Tracheal epithelial cell (primary cell): ENCODE results near the gene DVL1. TPM values are rescaled to one million over a fixed set of nuclear protein-coding genes. Genes with fewer than 3 reads are reported as not detected.

Experiments used
- total RNA-seq: library from RNA; depleted of rRNA; stranded (reverse); fragments of >200 nt; gene quantifications from 2 replicates; pipeline ENCODE4 v1.2.1, GENCODE V29; 2014

DVL1 gene
- 262 and 265 TPM in 2 replicates for total RNA-seq

DNA sequence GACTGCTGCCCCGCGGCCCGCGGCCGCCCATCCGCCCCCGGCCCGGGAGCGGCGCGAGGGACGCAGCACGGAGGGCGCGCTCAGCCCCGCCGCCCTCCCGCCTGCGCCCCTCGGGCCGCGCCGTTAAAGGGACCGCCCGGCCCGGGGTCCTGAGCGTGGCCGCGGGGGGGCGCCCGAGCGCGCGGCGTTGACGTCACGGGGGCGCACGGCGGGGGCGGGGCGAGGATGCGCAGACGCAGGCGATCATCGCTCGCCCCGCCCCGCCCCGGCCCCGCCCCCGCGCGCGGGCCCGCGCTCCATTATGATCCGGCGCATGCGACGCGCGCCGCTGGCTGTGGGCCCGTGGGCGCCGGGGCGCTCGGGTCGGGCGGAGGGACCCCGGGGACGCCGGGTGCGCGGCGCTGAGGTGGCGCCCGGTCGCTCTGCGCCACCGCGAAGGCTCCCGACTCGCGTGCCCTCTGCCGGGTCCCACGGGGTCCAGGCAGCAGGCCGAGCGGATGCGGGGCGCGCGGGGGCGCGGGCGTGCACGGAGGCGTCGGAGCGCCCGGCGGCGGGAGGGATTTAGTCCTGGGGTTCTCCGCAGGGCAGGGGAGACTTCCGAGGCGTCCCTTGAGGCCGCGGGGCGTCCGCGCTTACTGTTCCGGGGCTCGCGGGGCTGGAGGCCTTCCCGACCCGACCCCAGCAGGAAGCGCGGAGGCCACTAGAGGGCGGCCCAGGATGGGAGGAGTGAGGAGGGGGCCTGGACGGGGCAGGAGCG lies at the start of gene DVL1:
Gene DVL1 (minus strand): TSS at position 163 of the 757 bp plus-strand sequence. CDS start 353 bp downstream, outside the sequence.

DNA sequence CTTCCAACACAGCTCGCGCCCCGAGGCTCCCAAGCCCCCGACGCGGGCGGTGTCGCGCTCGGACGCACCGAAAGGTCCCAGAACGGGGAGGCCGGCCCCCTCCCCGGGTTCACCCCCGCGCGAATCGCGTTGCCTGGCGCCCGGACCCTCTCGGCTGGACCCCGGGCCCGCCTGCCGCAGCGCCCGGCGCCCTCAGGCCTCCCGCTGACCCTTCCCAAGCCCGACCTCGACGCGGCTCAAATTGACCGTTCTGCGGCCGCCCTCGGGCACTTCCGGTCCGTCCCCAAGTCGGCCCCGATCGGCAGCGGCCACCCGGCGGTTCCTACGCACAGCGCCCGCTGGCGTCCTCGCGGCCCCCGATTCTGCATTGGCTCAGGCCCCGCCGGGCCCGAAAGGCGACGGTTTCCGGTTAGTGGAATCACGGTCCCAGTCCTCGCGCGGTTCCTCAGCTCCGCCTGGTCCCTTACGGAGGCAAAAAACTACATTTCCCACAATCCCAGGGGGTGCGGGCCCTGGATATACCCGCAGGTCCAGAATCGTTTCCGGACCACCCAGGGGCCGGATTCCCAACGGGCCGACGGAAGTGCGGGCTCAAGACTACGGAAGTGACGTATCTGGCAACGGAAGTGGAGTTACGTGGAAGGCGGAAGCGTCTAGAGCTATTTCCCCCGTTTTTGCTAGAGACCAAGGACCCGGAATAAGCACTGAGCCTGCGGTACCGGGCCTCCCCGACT lies 25.9 kb upstream of the DVL1 start, which contains the start of gene AURKAIP1:
Gene AURKAIP1 (minus strand): TSS at position 279 of the 734 bp plus-strand sequence. CDS start 451 bp downstream, outside the sequence.

DNA sequence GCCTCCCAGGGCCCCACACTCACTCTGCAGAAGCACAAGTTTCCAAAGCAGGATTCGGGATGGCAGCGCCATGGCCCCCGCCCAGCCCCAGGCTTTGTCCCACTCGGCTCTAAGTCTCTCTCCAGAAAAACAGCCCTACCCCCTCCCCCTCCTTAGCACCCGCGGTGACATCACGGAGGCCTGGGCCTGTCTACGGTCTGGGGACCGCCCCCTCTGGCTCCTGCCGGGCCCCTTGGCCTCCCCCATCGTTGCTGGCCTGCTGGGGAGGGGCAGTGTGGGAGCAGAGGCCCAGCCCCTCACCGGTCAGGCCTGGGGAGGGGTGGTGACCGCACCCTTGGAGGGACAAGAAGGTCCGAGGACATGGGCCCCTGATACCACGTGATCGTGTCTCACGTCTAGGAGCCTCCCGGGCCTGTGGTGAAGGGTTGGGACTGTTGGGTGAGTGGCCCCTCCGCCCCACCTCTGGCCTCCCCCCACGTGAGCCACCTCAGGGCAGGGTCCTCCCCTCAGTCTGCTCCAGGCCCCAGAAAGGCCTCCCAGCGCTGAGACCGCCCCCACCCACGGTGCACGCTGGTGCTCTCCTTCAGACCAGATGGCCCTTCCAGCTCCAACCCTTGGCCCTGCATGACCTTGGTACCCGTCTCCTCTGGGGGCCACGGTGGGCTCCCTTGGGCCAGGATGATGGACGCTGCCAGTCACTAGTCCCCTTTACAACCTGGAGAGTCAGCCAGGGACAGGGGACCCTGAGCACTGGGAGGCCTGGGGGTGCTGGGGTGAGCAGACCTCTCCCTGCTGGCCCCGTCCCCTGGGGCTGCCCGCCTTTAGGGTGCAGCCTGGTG lies 9.4 kb upstream of the DVL1 start, which contains the start of gene MXRA8:
Gene MXRA8 (minus strand): TSS at position 123 of the 839 bp plus-strand sequence. CDS start 51 bp downstream, at position 72.

DNA sequence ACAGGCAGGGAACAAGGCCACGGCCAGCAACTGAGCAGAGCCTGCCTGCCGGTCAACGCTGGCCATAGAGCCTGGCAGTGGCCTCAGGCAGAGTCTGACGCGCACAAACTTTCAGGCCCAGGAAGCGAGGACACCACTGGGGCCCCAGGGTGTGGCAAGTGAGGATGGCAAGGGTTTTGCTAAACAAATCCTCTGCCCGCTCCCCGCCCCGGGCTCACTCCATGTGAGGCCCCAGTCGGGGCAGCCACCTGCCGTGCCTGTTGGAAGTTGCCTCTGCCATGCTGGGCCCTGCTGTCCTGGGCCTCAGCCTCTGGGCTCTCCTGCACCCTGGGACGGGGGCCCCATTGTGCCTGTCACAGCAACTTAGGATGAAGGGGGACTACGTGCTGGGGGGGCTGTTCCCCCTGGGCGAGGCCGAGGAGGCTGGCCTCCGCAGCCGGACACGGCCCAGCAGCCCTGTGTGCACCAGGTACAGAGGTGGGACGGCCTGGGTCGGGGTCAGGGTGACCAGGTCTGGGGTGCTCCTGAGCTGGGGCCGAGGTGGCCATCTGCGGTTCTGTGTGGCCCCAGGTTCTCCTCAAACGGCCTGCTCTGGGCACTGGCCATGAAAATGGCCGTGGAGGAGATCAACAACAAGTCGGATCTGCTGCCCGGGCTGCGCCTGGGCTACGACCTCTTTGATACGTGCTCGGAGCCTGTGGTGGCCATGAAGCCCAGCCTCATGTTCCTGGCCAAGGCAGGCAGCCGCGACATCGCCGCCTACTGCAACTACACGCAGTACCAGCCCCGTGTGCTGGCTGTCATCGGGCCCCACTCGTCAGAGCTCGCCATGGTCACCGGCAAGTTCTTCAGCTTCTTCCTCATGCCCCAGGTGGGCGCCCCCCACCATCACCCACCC lies 17.9 kb downstream of the DVL1 start, which contains the start of gene TAS1R3:
Gene TAS1R3 (plus strand): TSS at position 213 of the 898 bp plus-strand sequence. CDS start 66 bp downstream, at position 279.

DNA sequence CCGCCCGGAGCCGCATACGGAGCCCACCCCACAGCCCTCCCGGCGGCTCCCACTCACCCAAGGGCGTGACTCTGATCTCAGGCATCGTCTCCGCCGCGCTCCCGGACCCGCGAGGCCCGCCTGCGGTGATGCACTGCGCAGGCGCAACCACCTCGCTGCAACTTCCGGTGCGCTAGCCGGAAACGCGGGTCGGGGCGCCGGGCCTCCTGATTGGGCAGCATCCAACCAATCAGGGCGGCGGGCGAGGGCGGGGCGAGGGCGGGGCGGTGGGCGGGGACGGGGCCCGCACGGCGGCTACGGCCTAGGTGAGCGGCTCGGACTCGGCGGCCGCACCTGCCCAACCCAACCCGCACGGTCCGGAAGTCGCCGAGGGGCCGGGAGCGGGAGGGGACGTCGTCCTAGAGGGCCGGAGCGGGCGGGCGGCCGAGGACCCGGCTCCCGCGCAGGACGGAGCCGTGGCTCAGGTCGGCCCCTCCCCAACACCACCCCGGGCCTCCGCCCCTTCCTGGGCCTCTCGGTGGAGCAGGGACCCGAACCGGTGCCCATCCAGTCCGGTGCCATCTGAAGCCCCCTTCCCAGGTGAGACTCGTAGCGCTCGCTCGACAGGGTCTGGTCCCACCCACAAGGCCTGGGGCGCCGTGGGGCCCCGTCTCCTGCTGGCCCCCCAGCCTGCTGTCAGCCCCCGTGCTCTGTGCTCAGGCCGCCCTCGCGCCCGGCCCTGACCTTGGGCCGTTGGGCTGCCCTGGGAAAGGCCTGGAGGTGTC lies 24.5 kb downstream of the DVL1 start, which contains the start of the genes CPTP and INTS11:
Gene CPTP (plus strand): TSS at position 279 of the 764 bp plus-strand sequence. CDS start 2,109 bp downstream, outside the sequence.
Gene INTS11 (minus strand): TSS at position 137 of the 764 bp plus-strand sequence. CDS start 52 bp downstream, at position 85.

DNA sequence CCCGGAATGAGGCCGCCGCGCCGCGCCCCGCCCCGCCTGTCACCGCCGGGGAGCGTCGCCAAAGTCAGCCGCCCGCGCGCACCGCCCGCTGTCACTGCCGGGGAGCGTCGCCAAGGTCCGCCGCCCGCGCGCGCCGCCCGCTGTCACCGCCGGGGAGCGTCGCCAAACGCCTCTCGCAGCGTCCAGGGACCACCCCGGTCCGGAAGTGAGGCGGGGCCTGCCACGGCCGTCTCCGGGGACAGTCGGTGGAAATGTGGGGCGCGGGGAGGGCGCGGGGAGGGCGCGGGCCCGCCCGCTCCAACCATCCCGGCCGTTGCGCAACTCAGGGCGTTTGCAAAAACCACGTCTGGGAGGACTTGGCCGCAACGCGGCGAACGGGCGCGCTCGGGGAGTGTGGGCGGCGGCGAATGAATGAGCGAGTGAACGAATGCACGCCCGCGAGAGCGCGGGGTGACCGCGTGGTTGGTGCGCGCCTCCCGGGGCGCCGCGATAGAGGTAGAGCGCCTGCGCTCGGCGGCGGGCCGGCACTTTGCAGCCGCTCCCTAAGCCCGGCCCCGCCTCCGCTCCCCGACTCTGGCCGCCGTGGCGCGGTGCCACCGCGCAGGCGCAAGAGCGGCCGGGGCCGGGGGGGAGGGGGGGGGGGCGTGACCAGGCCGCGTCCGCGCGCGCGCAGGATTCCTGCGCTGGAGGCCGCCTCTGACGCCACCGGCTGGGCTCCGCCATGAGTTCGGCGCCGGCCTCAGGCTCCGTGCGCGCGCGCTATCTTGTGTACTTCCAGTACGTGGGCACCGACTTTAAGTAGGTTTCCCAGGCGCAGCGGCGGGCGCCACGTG lies 41.1 kb downstream of the DVL1 start, which contains the start of the genes ACAP3 and PUSL1:
Gene ACAP3 (minus strand): TSS at position 8 of the 833 bp plus-strand sequence. CDS start 115 bp downstream, outside the sequence.
Gene PUSL1 (plus strand): TSS at position 675 of the 833 bp plus-strand sequence. CDS start 47 bp downstream, at position 722.

Other genes starting within 250 kb of the DVL1 start
- 8.0 and 10.2 TPM in 2 replicates for gene C1orf159, start 233.3 kb downstream of the DVL1 start, total RNA-seq
- gene TTLL10, start 175.5 kb downstream of the DVL1 start, total RNA-seq = not detected in 2 replicates
- 0.64 and 1.9 TPM in 2 replicates for gene TNFRSF18, start 142.8 kb downstream of the DVL1 start, total RNA-seq
- not detected in 2 replicates for gene TNFRSF4, start 135.3 kb downstream of the DVL1 start, total RNA-seq
- gene SDF4, start 117.4 kb downstream of the DVL1 start, total RNA-seq = 73.1 and 76.6 TPM in 2 replicates
- 28.8 and 37.8 TPM in 2 replicates for gene B3GALT6, start 117.2 kb downstream of the DVL1 start, total RNA-seq
- 1.9 and 2.4 TPM in 2 replicates for gene C1QTNF12, start 102.7 kb downstream of the DVL1 start, total RNA-seq
- 45.2 and 48.0 TPM in 2 replicates for gene UBE2J2, start 75.6 kb downstream of the DVL1 start, total RNA-seq
- 0.21 and 0.96 TPM in 2 replicates for gene SCNN1D, start 69.0 kb downstream of the DVL1 start, total RNA-seq
- 35.0 and 38.1 TPM in 2 replicates for gene ACAP3, start 41.5 kb downstream of the DVL1 start, total RNA-seq
- 25.1 and 36.7 TPM in 2 replicates for gene PUSL1, start 40.8 kb downstream of the DVL1 start, total RNA-seq
- gene INTS11, start 24.8 kb downstream of the DVL1 start, total RNA-seq = 53.9 and 67.0 TPM in 2 replicates
- gene CPTP, start 24.6 kb downstream of the DVL1 start, total RNA-seq = 17.1 and 23.1 TPM in 2 replicates
- gene TAS1R3, start 18.1 kb downstream of the DVL1 start, total RNA-seq = 0.21 TPM in 1 of 2 replicates, not detected in the other
- 2.8 and 12.0 TPM in 2 replicates for gene MXRA8, start 9.1 kb upstream of the DVL1 start, total RNA-seq
- gene AURKAIP1, start 25.8 kb upstream of the DVL1 start, total RNA-seq = 138 and 166 TPM in 2 replicates
- 75.2 and 80.1 TPM in 2 replicates for gene CCNL2, start 49.9 kb upstream of the DVL1 start, total RNA-seq
- gene MRPL20, start 57.9 kb upstream of the DVL1 start, total RNA-seq = 56.1 and 74.5 TPM in 2 replicates
- 11.6 and 15.1 TPM in 2 replicates for gene ANKRD65, start 71.9 kb upstream of the DVL1 start, total RNA-seq
- 13.0 and 14.1 TPM in 2 replicates for gene VWA1, start 86.3 kb upstream of the DVL1 start, total RNA-seq
- not detected in 2 replicates for gene ATAD3C, start 100.3 kb upstream of the DVL1 start, total RNA-seq
- 13.0 and 22.4 TPM in 2 replicates for gene ATAD3B, start 122.3 kb upstream of the DVL1 start, total RNA-seq
- 25.2 and 41.0 TPM in 2 replicates for gene ATAD3A, start 162.7 kb upstream of the DVL1 start, total RNA-seq
- gene TMEM240, start 191.2 kb upstream of the DVL1 start, total RNA-seq = not detected in 2 replicates
- 90.4 and 95.9 TPM in 2 replicates for gene SSU72, start 225.4 kb upstream of the DVL1 start, total RNA-seq